CMK (cell line): ENCODE measurements around the gene HEXD.
"Not testable (repeated sequence)": the region's sequence is repeated elsewhere in the genome, so short reads cannot be mapped to it uniquely, and the experiment has no call there.

Experiments
- DNase-seq: peaks from one replicate; pipeline ENCODE4 v3.0.0-alpha.2; 2010; ENCODE audit warnings: low read depth

The HEXD gene

DNA sequence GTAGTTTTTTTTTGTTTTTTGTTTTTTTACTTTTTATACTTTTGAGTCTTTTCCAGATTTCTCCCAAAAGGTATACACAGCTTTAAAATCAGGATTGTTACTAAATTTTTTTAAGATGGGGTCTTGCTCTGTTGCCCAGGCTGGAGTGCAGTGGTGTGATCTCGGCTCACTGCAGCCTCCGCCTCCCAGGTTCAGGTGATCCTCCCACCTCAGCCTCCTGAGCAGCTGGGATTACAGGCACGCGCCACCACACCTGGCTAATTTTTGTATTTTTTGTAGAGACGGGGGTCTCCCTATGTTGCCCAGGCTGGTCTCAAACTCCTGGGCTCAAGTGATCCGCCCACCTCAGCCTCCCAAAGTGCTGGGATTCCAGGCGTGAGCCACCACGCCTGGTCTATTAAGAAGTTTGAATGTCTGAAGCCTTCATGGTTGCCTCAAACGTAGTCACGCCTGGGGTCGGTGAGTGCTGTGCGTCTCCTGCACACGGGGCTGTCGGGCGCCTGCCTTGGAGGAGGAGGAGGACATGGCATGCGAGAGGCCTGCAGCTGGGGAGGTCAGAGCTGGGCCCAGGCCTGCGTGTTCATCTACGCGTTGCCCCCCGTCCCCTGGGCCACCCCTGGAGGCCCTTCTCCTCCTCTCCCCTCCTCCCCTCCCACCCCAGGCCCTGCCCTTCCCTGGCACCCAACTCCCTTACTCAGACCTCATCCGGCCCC lies 35.8 kb upstream of the HEXD start:
- not testable (repeated sequence) for DNase-seq

GRCh38 chr17:82382933-82383255 lies 35.3 kb upstream of the HEXD start:
- DNase-seq: no peak

- no peak for DNase-seq
These were observed 34.7 kb upstream of the HEXD start for GRCh38 chr17:82383411-82383810.

DNA sequence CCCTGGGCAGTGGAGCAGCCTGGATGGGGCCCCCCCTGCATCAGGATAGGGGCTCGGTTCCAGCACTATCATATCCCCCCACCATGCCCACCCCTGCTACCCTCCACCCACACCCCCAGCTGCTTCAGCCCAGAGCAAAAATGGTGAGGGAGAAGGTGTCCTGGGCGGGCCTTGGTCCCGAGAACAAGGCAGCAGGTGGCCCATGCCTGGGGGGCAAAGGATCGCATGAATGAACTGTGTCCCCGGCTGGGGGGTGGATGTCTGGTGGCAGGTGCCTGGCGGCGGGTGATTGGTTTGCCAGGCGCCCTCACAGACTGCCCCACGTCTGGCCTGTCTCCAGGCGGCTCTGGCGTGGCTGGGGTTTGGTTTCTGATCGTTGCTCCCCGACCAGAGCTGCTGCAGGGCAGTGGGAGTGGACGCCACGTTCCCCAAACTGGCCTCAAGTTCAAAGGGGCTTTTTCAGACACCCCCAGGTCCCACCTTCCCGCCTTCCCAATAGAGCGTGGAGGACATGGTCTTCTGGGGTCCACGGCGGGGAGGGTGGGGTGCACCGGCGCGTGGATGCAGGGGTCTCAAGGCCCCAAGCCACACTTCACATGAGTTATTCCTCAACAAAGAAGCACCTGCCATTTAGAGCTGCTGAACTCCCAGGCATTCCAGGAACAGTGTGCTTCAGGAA lies 34.0 kb upstream of the HEXD start:
- DNase-seq: no peak

- no peak for DNase-seq
These were observed 33.2 kb upstream of the HEXD start for GRCh38 chr17:82384730-82385481.

DNA sequence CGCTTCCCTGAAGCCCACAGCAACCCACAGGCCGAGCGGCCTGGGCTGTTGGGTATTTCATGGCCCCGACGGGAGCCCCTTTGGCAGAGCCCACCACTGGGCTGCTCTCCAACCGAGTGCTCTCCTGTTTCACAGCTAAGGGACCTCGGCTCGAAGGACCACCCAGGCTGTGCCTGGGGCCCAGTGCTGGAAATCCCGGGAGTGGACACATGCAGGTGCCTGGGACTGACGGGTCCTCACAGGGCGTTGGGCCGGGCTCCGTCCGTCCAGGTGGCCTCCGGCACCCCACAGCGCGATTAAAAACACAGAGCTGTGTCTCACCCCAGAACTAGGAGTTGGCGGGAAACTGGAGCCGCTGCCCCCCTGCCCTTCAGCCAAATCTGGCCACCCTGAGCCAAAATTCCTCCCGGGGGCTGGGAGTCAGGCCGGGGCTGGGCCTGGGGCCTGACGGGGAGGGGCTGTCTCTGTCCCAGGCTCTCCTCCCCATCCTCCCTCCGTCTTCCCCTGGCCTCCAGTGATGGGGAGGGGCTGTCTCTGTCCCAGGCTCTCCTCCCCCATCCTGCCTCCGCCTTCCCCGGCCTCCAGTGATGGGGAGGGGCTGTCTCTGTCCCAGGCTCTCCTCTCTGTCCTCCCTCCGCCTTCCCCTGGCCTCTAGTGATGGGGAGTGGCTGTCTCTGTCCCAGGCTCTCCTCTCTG lies 32.4 kb upstream of the HEXD start:
- no peak for DNase-seq

GRCh38 chr17:82386255-82386831 lies 31.8 kb upstream of the HEXD start:
- no peak for DNase-seq

GRCh38 chr17:82386881-82387704 lies 31.1 kb upstream of the HEXD start:
- peak; percentile 29 for DNase-seq

DNA sequence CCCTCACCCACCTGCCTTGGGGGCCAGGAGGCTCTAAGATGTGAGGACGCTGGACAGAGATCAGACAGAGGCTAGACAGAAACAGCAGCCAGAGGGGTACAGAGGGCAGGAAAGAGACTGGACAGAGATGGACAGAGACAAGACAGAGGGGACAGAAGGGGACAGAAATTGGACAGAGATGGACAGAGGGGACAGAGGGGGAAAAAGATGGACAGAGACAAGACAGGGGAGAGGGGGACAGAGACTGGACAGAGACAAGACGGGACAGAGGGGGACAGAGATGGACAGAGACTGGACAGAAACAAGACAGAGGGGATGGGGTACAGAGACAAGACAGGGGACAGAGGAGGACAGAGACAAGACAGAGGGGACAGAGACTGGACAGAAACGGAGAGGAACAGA lies 30.4 kb upstream of the HEXD start:
- no peak for DNase-seq

DNA sequence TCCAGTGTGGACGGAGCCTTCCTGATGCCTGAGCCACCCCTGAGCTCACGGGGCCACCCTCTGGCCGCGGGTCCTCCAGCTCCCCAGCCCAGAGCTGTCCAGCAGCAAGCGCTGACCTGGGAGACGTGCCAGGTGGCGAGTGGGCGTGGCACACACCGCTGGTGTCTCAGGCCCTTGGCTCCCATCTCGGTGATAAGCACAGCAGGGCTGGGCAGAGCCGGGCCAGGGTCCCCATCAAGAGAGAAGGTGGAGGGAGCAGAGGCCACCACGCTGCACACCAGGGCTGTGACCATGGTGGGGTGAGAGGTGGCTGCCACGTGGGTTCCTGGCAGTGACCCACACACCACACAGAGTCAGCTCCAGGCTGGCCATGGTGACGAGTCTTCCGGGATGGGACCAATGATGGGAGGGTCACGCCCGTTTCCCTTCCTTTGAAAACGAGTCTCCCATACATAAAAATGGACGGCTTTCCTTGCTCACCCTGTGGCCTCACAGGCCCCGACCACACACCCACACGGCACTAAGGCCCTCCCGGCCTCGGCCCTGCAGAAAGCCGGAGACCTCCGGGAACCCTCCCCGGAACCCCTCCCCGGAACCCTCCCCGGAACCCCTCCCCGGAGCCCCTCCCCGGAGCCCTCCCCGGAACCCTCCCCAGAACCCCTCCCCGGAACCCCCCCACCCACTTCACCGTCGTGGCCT lies 29.8 kb upstream of the HEXD start:
- DNase-seq: peak; percentile 31

- DNase-seq: no peak
These were observed 29.2 kb upstream of the HEXD start for GRCh38 chr17:82388922-82389283.

DNA sequence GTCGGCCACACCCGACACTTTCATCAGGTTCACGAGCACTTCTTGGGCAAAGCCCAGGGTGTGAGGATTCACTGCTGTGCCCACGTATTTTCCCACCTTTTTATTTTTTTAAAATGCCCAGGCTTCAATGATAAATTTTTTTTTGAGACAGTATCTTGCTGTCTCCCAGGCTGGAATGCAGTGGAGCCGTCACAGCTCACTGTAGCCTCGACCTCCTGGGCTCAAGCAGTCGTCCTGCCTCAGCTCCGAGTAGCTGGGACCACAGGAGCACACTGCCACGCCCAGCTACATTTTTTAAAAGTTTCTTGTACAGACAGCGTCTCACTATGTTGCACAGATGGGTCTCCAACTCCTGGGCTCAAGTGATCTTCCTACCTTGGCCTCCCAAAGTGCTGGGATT lies 28.8 kb upstream of the HEXD start:
- DNase-seq: no peak

GRCh38 chr17:82390015-82390859 lies 27.9 kb upstream of the HEXD start:
- no peak for DNase-seq

DNA sequence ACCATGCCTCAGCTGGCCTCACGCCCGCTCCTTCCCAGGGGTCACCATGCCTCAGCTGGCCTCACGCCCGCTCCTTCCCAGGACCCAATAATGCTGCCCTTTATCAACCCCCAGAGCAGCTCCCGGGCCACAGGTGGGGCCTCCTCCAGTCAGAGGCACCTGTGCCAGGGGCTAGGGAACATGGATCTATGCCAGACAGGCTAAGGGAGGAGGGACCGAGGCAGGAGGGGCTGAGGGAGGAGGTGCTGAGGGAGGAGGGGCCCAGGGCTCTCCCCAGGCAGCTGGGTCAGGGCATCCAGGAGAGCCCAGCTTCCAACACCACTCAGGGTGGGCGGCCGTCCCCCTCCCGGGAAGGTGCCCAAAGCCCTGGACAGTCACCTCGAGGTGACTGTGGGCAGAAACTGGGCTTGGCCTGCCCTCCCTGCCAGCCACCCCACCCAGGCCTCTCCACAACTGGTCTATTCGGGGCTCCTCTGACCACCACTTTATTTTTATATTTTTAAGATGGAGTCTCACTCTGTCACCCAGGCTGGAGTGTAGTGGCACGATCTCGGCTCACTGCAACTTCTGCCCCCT lies 27.2 kb upstream of the HEXD start:
- DNase-seq: no peak

GRCh38 chr17:82391496-82392066 lies 26.6 kb upstream of the HEXD start:
- DNase-seq: no peak

GRCh38 chr17:82392209-82392920 lies 25.8 kb upstream of the HEXD start:
- no peak for DNase-seq

DNA sequence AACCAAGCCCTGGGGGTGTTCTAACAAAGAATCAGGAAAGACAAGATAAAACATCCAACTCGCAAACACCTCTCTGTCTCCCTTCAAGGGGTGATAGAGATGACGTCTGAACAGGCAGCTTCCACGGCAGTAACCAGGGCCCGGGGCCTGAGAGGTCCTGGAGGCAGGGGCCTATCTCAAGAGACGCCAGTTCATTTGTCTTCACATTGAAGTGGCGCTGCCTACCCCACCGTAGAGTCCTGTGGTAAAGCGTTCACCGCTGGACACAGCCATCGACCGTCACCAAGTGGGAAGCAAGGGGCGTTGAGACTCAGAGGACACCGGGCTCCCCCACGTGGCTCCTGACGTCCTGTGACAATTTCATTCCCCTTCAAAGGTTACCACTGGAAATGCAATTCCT lies 25.2 kb upstream of the HEXD start:
- no peak for DNase-seq

DNA sequence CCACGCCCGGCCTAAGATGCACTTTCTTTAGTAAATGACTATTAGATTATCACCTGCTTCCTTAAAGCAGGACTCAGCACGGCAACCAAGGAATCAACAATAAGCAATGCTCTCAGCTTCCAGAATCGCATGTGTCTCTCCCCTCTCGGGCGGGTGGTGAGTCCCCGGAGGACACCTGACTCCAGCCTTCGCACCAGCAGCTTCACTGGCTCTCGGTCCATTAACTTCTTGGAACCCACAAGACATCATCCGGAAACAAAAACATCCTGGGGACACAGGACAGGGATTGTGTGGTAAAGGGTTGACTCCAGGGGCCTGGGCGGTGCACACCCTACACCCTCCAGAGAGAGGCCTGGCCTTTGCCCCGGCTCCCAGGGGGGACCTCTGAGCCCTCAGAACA lies 23.9 kb upstream of the HEXD start:
- no peak for DNase-seq
